HCT116 (cell line): ENCODE measurements around the gene IFIT1. TPM values are rescaled to one million over a fixed set of nuclear protein-coding genes. Genes with fewer than 3 reads are reported as not detected.

Experiments used
- ATAC-seq: fragments of 200-7000 bp; cut with Tn5 transposase; 2 replicates; pipeline ENCODE4 v1.9.1; 2020; ENCODE audit warnings: mild to moderate bottlenecking, moderate library complexity
- BruUV-seq: library from RNA; stranded (reverse); fragments of 400-500 nt; replicated peaks from 2 replicates; lab custom pipeline; 2021; lab: Mats Ljungman, UMichigan
- CTCF ChIA-PET: fragments of 300-600 bp; sonication (Branson Sonifier 250); formaldehyde crosslinking; loops from one replicate; lab custom pipeline; 2021; ENCODE audit warnings: antibody characterized with exemption; lab: Charles Lee
- POLR2A ChIA-PET: fragments of 300-600, 350-600 bp; sonication (Branson Sonifier 250); formaldehyde crosslinking; loops from one replicate; lab custom pipeline; 2021; ENCODE audit warnings: antibody characterized with exemption; lab: Charles Lee
- RAD21 ChIA-PET, 2 experiments: fragments of 300-600 bp; sonication (Branson Sonifier 250); formaldehyde crosslinking; loops; one replicate each; lab custom pipeline; 2023; ENCODE audit warnings: low total read pairs in 2 of 2; ENCODE audit not compliant: uncharacterized antibody in 2 of 2, unreplicated experiment in 2 of 2, low non-redundant PET in 1 of 2; lab: Charles Lee
- DNase-seq: peaks from one replicate; pipeline ENCODE4 v3.0.0-alpha.2; 2010; ENCODE audit warnings: low read depth, low spot score
- H2AFZ ChIP-seq: fragments of 200-600 bp; shearing (Covaris generic), sonication (generic); 2 replicates; pipeline ENCODE4 v1.6.1; 2017; ENCODE audit warnings: low read depth, mixed run types, mixed read lengths, antibody characterized with exemption, low read length; ENCODE audit not compliant: poor library complexity, severe bottlenecking
- H3K27ac ChIP-seq: 2 replicates; pipeline ENCODE4 v1.5.1; 2012; ENCODE audit warnings: low read depth, low read length
- H3K27me3 ChIP-seq: fragments of 200-600 bp; sonication (generic); 2 replicates; pipeline ENCODE4 v1.6.1; 2016; ENCODE audit warnings: mixed run types, low read length, mixed read lengths; ENCODE audit not compliant: insufficient read depth
- H3K36me3 ChIP-seq, 2 experiments: fragments of 200-500 bp in 1 of 2; fragments of 200-600 bp in 1 of 2; sonication (Bioruptor generic) in 1 of 2; sonication (generic) in 1 of 2; 2 replicates each; pipeline versions ENCODE4 v1.5.1 to v1.6.1; 2014 to 2016; ENCODE audit warnings: low read length in 2 of 2, inconsistent platforms in 1 of 2, mixed read lengths in 1 of 2, mixed run types in 1 of 2; ENCODE audit not compliant: insufficient read depth in 2 of 2, control insufficient read depth in 1 of 2
- H3K4me1 ChIP-seq, 2 experiments: fragments of 200-600 bp in 1 of 2; sonication (generic) in 1 of 2; 2 replicates each; pipeline versions ENCODE4 v1.5.1 to v1.6.1; 2012 to 2017; ENCODE audit warnings: low read length in 2 of 2, inconsistent platforms in 1 of 2, mild to moderate bottlenecking in 1 of 2, mixed read lengths in 1 of 2, mixed run types in 1 of 2, moderate library complexity in 1 of 2; ENCODE audit not compliant: insufficient read depth in 2 of 2, control insufficient read depth in 1 of 2
- H3K4me2 ChIP-seq: fragments of 200-600 bp; sonication (generic); 2 replicates; pipeline ENCODE4 v1.6.1; 2017; ENCODE audit warnings: mixed run types, low read length, mixed read lengths
- H3K4me3 ChIP-seq, 2 experiments: fragments of 200-600 bp in 1 of 2; sonication (generic) in 1 of 2; replicated peaks in 1 of 2; 2 replicates each; pipeline ENCODE4 v1.5.1; 2011 to 2016; ENCODE audit warnings: low read length in 2 of 2, control low read depth in 1 of 2, low read depth in 1 of 2, mild to moderate bottlenecking in 1 of 2, mixed read lengths in 1 of 2, mixed run types in 1 of 2
- H3K79me2 ChIP-seq: fragments of 200-600 bp; sonication (generic); 2 replicates; pipeline ENCODE4 v1.6.1; 2017; ENCODE audit warnings: mild to moderate bottlenecking, mixed run types, low read length, moderate library complexity, mixed read lengths; ENCODE audit not compliant: insufficient read depth
- H3K9ac ChIP-seq: fragments of 200-600 bp; sonication (generic); 2 replicates; pipeline ENCODE4 v1.6.1; 2016; ENCODE audit warnings: low read length, mixed read lengths
- H3K9me2 ChIP-seq: fragments of 200-600 bp; sonication (generic), shearing (Covaris generic); 2 replicates; pipeline ENCODE4 v1.6.1; 2017; ENCODE audit warnings: mixed run types, mild to moderate bottlenecking, moderate library complexity; ENCODE audit not compliant: insufficient read depth
- H3K9me3 ChIP-seq, 2 experiments: fragments of 200-500 bp in 1 of 2; fragments of 200-600 bp in 1 of 2; sonication (Bioruptor generic) in 1 of 2; sonication (generic) in 1 of 2; 2 replicates each; pipeline ENCODE4 v1.6.1; 2014 to 2017; ENCODE audit warnings: low read length in 2 of 2, mixed read lengths in 2 of 2, inconsistent platforms in 1 of 2, low read depth in 1 of 2, mild to moderate bottlenecking in 1 of 2, mixed run types in 1 of 2, moderate library complexity in 1 of 2; ENCODE audit not compliant: control insufficient read depth in 1 of 2, insufficient read depth in 1 of 2
- H4K20me1 ChIP-seq: fragments of 200-600 bp; sonication (generic), shearing (Covaris generic); 2 replicates; pipeline ENCODE4 v1.6.1; 2017; ENCODE audit warnings: mixed run types, mild to moderate bottlenecking, moderate library complexity; ENCODE audit not compliant: insufficient read depth
- EGR1 ChIP-seq: IDR thresholded peaks from 2 replicates; pipeline ENCODE4 v1.6.1; 2012; ENCODE audit warnings: low read depth
- EZH2 ChIP-seq: fragments of 200-600 bp; sonication (generic); IDR thresholded peaks from 2 replicates; pipeline ENCODE4 v1.6.1; 2017; ENCODE audit warnings: antibody characterized with exemption, mixed run types
- TCF7L2 ChIP-seq: IDR thresholded peaks from 2 replicates; pipeline ENCODE4 v1.7.0; 2011; ENCODE audit warnings: borderline replicate concordance, inconsistent platforms; ENCODE audit not compliant: insufficient read depth, insufficient read length; ENCODE audit errors: extremely low read depth
- YY1 ChIP-seq: IDR thresholded peaks from 2 replicates; pipeline ENCODE4 v1.6.1; 2011; ENCODE audit warnings: low read length, low read depth, moderate library complexity, mild to moderate bottlenecking; ENCODE audit not compliant: insufficient replicate concordance; ENCODE audit errors: extremely low read depth
- intact Hi-C: fragments of 100-400 bp; cut with micrococcal nuclease; formaldehyde crosslinking; loops from 2 replicates; pipeline ENCODE4 v1.10.0; 2022
- total RNA-seq: library from RNA; stranded (reverse); gene quantifications from one replicate; pipeline ENCODE4 v1.2.1, GENCODE V29; 2021; ENCODE audit not compliant: unreplicated experiment
- TF ChIP-seq, protein P1 (sequence below), 3 experiments: fragments of 200-600 bp in 1 of 3; sonication (generic) in 1 of 3; IDR thresholded peaks in 2 of 3; conservative IDR thresholded peaks in 1 of 3; 2 replicates each; pipeline ENCODE4 v1.5.1; 2012 to 2017; ENCODE audit warnings: low read depth in 2 of 3, low read length in 2 of 3, antibody characterized with exemption in 1 of 3, borderline replicate concordance in 1 of 3, control low read depth in 1 of 3, mild to moderate bottlenecking in 1 of 3, mixed read lengths in 1 of 3, mixed run types in 1 of 3, moderate library complexity in 1 of 3; ENCODE audit not compliant: insufficient read depth in 1 of 3

IFIT1 gene
- total RNA-seq, 1 experiment from 2014 or later: 3.6 TPM

DNA sequence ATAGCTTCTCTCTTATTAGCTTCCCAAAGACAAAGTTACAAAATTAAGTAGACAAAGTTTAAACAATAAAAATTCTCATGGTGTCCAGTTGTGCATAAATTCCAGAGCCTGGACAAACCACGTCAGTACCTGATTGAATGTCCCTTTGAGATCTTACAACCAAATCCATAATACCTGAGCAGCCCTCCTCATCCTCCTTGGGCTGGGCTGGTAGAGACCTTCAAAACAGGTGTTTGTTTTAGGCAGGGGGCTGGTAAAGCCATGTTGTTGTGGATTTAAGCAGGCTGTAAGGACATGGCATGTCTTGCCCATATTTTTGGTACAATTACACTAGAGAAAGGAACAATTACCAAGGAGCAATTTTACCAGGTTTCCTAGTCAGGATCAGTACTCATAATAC is 24.0 kb downstream of the IFIT1 start (continued):
- TF ChIP-seq, protein P1, sequence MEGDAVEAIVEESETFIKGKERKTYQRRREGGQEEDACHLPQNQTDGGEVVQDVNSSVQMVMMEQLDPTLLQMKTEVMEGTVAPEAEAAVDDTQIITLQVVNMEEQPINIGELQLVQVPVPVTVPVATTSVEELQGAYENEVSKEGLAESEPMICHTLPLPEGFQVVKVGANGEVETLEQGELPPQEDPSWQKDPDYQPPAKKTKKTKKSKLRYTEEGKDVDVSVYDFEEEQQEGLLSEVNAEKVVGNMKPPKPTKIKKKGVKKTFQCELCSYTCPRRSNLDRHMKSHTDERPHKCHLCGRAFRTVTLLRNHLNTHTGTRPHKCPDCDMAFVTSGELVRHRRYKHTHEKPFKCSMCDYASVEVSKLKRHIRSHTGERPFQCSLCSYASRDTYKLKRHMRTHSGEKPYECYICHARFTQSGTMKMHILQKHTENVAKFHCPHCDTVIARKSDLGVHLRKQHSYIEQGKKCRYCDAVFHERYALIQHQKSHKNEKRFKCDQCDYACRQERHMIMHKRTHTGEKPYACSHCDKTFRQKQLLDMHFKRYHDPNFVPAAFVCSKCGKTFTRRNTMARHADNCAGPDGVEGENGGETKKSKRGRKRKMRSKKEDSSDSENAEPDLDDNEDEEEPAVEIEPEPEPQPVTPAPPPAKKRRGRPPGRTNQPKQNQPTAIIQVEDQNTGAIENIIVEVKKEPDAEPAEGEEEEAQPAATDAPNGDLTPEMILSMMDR (IDR thresholded peaks at IDR 0.05 in 2 of 3, conservative IDR thresholded peaks at IDR 0.05 in 1 of 3; ENCODE audit: borderline replicate concordance in 1 of 3, insufficient read depth in 1 of 3, low read depth in 2 of 3, low read length in 2 of 3): no peak
- no peak for TF ChIP-seq EZH2
- no peak for TF ChIP-seq EGR1
- no peak for TF ChIP-seq YY1
- TF ChIP-seq TCF7L2: no peak

- ChIA-PET RAD21 (no interaction called here), CTCF (interaction anchor here (1.5 to 1.7 kb wide), 2 partner anchors 143 to 202 kb away, joined by 5 to 6 read pairs; no protein-coding TSS in a partner anchor), POLR2A (no interaction called here)
- H2AFZ ChIP-seq: no peak overlapping the region
- H3K9me3 ChIP-seq: no peaks in the 10 kb centered on the region
- no peaks in the 10 kb centered on the region for H3K27me3 ChIP-seq
- H3K9ac ChIP-seq: no peak overlapping the region
- H3K9me2 ChIP-seq: no peaks in the 10 kb centered on the region
- TF ChIP-seq, protein P1 (IDR thresholded peaks at IDR 0.05 in 2 of 3, conservative IDR thresholded peaks at IDR 0.05 in 1 of 3; ENCODE audit: borderline replicate concordance in 1 of 3, insufficient read depth in 1 of 3, low read depth in 2 of 3, low read length in 2 of 3): peak in 1 of 3 experiments; percentile 38; a peak in 3 of 6 replicates
- TF ChIP-seq YY1: no peak
- H3K4me3 ChIP-seq: no peak overlapping the region
- H3K36me3 ChIP-seq: peaks cover 7 to 15% of the 10 kb centered on the region in 2 experiments; a peak in 2 of 4 replicates
- peaks cover 3 to 9% of the 10 kb centered on the region in 2 experiments; a peak in 3 of 4 replicates for H3K4me1 ChIP-seq
- H3K4me2 ChIP-seq: no peak overlapping the region
- H4K20me1 ChIP-seq: no peaks in the 10 kb centered on the region
- H3K27ac ChIP-seq: no peak overlapping the region
- intact Hi-C loops: no loop called here
- DNase-seq (no peak), ATAC-seq (no peak)
- peaks cover 36% of the 10 kb centered on the region for H3K79me2 ChIP-seq
- no TSS peak for BruUV-seq
Observed at GRCh38 chr10:89419548-89419947, 27.1 kb downstream of the IFIT1 start.
